GM23338 (cell line): Measurements from ENCODE around the gene TBCB. TPM values are rescaled to one million over a fixed set of nuclear protein-coding genes. Genes with fewer than 3 reads are reported as not detected.

Source experiments
- ATAC-seq: fragments of 200-7000 bp; cut with Tn5 transposase; 3 replicates; pipeline ENCODE4 v1.9.1; 2020
- DNase-seq: peaks from one replicate; pipeline ENCODE4 v3.0.0-alpha.2; 2015; ENCODE audit warnings: low spot score
- H2AFZ ChIP-seq: fragments of 200-600 bp; sonication (generic); 2 replicates; pipeline ENCODE4 v1.8.0; 2016; ENCODE audit warnings: antibody characterized with exemption, mild to moderate bottlenecking, moderate library complexity
- H3F3A ChIP-seq: fragments of 200-600 bp; sonication (generic); replicated peaks from 2 replicates; pipeline ENCODE4 v1.8.0; 2017; ENCODE audit warnings: antibody characterized with exemption, mixed run types, low read depth
- H3K27ac ChIP-seq: fragments of 200-600 bp; sonication (generic); 2 replicates; pipeline ENCODE4 v1.6.1; 2016; ENCODE audit warnings: low read depth
- H3K27me3 ChIP-seq: fragments of 200-600 bp; sonication (generic); 2 replicates; pipeline ENCODE4 v1.8.0; 2016; ENCODE audit warnings: mild to moderate bottlenecking, mixed run types, moderate library complexity; ENCODE audit not compliant: insufficient read depth
- H3K36me3 ChIP-seq: fragments of 200-600 bp; sonication (generic); 2 replicates; pipeline ENCODE4 v1.8.0; 2016; ENCODE audit warnings: mild to moderate bottlenecking; ENCODE audit not compliant: insufficient read depth
- H3K4me1 ChIP-seq: fragments of 200-600 bp; sonication (generic); 2 replicates; pipeline ENCODE4 v1.8.0; 2016; ENCODE audit warnings: mild to moderate bottlenecking, moderate library complexity; ENCODE audit not compliant: insufficient read depth
- H3K4me2 ChIP-seq: fragments of 200-600 bp; sonication (generic); 2 replicates; pipeline ENCODE4 v1.7.1; 2017; ENCODE audit warnings: mixed run types
- H3K4me3 ChIP-seq: fragments of 200-600 bp; sonication (generic); 2 replicates; pipeline ENCODE4 v1.6.1; 2016; ENCODE audit warnings: mixed run types
- H3K79me2 ChIP-seq: fragments of 200-600 bp; sonication (generic); replicated peaks from 2 replicates; pipeline ENCODE4 v1.8.0; 2017; ENCODE audit warnings: mild to moderate bottlenecking; ENCODE audit not compliant: insufficient read depth
- H3K9me2 ChIP-seq: fragments of 200-600 bp; sonication (generic); 2 replicates; pipeline ENCODE4 v1.8.0; 2017; ENCODE audit not compliant: insufficient read depth
- H4K20me1 ChIP-seq: fragments of 200-600 bp; sonication (generic); replicated peaks from 2 replicates; pipeline ENCODE4 v1.8.0; 2017; ENCODE audit warnings: mild to moderate bottlenecking; ENCODE audit not compliant: insufficient read depth
- H3K27ac Mint-ChIP-seq: 2 replicates; pipeline ENCODE4 v1.8.0; 2020; ENCODE audit warnings: inconsistent platforms, mild to moderate bottlenecking, moderate library complexity, mixed read lengths
- H3K27me3 Mint-ChIP-seq: 3 replicates; pipeline ENCODE4 v1.8.0; 2022; ENCODE audit warnings: low read depth, mild to moderate bottlenecking, moderate library complexity, mixed read lengths, inconsistent platforms; ENCODE audit not compliant: insufficient read depth, poor library complexity
- H3K36me3 Mint-ChIP-seq: 3 replicates; pipeline ENCODE4 v1.8.0; 2021; ENCODE audit warnings: low read depth, mild to moderate bottlenecking, inconsistent platforms, moderate library complexity, mixed read lengths
- H3K4me1 Mint-ChIP-seq: 3 replicates; pipeline ENCODE4 v1.8.0; 2020; ENCODE audit warnings: mild to moderate bottlenecking, inconsistent platforms, mixed read lengths
- H3K4me3 Mint-ChIP-seq: 3 replicates; pipeline ENCODE4 v1.8.0; 2021; ENCODE audit warnings: moderate library complexity, mild to moderate bottlenecking, inconsistent platforms, mixed read lengths
- H3K9me3 Mint-ChIP-seq: 3 replicates; pipeline ENCODE4 v1.8.0; 2020; ENCODE audit warnings: moderate library complexity, mild to moderate bottlenecking, inconsistent platforms, mixed read lengths
- CREB1 ChIP-seq: fragments of 250-450 bp; sonication (Bioruptor Pico); IDR thresholded peaks from 2 replicates; pipeline ENCODE4 v1.5.0; 2020; ENCODE audit warnings: low read depth, mild to moderate bottlenecking, moderate library complexity
- EZH2 ChIP-seq: fragments of 200-600 bp; sonication (generic); IDR thresholded peaks from one replicate; pipeline ENCODE4 v1.8.0; 2017; ENCODE audit warnings: antibody characterized with exemption, mild to moderate bottlenecking, low read depth; ENCODE audit not compliant: unreplicated experiment
- EZH2phosphoT487 ChIP-seq: fragments of 200-600 bp; sonication (generic); IDR thresholded peaks from one replicate; pipeline ENCODE4 v1.8.1; 2018; ENCODE audit warnings: antibody characterized with exemption; ENCODE audit not compliant: unreplicated experiment
- JUNB ChIP-seq: IDR thresholded peaks from one replicate; pipeline ENCODE4 v1.6.1; 2016; ENCODE audit warnings: antibody characterized with exemption; ENCODE audit not compliant: unreplicated experiment
- NANOG ChIP-seq: IDR thresholded peaks from 2 replicates; pipeline ENCODE4 v1.6.1; 2016; ENCODE audit warnings: antibody characterized with exemption, borderline replicate concordance
- POLR2AphosphoS5 ChIP-seq: IDR thresholded peaks from 2 replicates; pipeline ENCODE4 v1.6.1; 2016; ENCODE audit warnings: antibody characterized with exemption, low read depth
- STAT1 ChIP-seq: IDR thresholded peaks from one replicate; pipeline ENCODE4 v1.6.1; 2016; ENCODE audit warnings: antibody characterized with exemption; ENCODE audit not compliant: unreplicated experiment
- ZNF114 ChIP-seq: fragments of 250-450 bp; sonication (Bioruptor Pico); IDR thresholded peaks from 2 replicates; pipeline ENCODE4 v1.5.0; 2020; ENCODE audit warnings: mild to moderate bottlenecking, moderate library complexity
- polyA plus RNA-seq: library from polyadenylated mRNA; unstranded; fragments of >200 nt; fragmentation: Nextera tagmentation; extraction: Ambion mirVana; gene quantifications from 2 replicates; pipeline ENCODE4 v1.2.1, GENCODE V29; 2016
- total RNA-seq: library from RNA; depleted of rRNA; stranded (reverse); fragments of >200 nt; shearing (Covaris generic); gene quantifications from 2 replicates; pipeline ENCODE4 v1.2.3, GENCODE V29; 2014
- TF ChIP-seq, protein P1 (sequence below): IDR thresholded peaks from 2 replicates; pipeline ENCODE4 v1.6.1; 2016; ENCODE audit warnings: antibody characterized with exemption
- TF ChIP-seq, protein P2 (sequence below): IDR thresholded peaks from one replicate; pipeline ENCODE4 v1.6.1; 2018; ENCODE audit warnings: antibody characterized with exemption; ENCODE audit not compliant: unreplicated experiment
- TF ChIP-seq, protein P3 (sequence below), 2 experiments: fragments of 200-600 bp in 1 of 2; sonication (generic) in 1 of 2; conservative IDR thresholded peaks; 2 replicates each; pipeline versions ENCODE4 v1.5.1 to v1.6.1; 2016 to 2017; ENCODE audit warnings: antibody characterized with exemption in 2 of 2, low read depth in 2 of 2, mild to moderate bottlenecking in 2 of 2, moderate library complexity in 1 of 2

The TBCB gene
- total and polyA plus RNA-seq, 2 experiments from 2014 or later, result 275 to 290 TPM

DNA sequence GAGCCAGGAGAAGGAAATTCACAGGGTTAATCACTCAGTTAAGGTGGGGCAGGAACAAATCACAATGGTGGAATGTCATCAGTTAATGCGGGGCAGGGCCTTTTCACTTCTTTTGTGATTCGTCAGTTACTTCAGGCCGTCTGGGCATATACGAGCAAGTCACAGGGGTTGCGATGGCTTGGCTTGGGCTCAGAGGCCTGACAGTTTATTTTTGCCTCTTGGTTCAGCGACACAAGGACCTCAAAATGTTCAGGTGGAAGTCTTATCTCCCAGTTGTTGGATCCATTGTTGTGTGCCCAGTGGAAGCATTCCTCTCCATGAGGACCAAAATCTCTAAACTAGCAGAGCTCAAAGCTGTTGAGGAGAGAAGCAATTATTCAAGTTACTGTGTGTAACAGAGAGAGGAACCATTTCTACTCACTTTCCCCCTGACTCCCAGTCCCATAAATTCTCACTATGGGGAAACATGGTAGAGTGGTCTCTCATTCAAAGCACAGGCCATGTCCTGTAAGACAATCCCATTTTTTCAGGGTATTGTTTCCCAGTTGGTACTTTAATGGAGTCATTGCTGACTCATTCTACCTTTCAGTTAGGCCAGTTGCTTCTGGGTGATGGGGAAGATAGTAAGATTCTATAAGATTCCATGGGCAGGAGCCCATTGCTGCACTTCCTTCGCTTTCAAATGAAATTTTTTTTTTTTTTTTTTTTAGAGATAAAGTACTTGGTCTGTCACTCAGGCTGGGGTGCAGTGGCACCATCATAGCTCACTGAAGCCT lies 45.7 kb downstream of the TBCB start:
- H3K4me1 ChIP-seq, result peaks cover 32% of the 10 kb centered on the region; the same call in 1 of the 2 replicates
- H3K79me2 ChIP-seq, result no peaks in the 10 kb centered on the region
- no peak overlapping the region for H2AFZ ChIP-seq
- H3K9me2 ChIP-seq, result no peaks in the 10 kb centered on the region
- TF ChIP-seq, protein P1, sequence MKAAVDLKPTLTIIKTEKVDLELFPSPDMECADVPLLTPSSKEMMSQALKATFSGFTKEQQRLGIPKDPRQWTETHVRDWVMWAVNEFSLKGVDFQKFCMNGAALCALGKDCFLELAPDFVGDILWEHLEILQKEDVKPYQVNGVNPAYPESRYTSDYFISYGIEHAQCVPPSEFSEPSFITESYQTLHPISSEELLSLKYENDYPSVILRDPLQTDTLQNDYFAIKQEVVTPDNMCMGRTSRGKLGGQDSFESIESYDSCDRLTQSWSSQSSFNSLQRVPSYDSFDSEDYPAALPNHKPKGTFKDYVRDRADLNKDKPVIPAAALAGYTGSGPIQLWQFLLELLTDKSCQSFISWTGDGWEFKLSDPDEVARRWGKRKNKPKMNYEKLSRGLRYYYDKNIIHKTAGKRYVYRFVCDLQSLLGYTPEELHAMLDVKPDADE, result no peak
- TF ChIP-seq CREB1 (CRISPR knock-in tag), result no peak
- TF ChIP-seq STAT1, result no peak
- TF ChIP-seq EZH2phosphoT487, result no peak
- TF ChIP-seq NANOG, result no peak
- TF ChIP-seq ZNF114 (CRISPR knock-in tag), result no peak
- H3K27ac ChIP-seq, result peak overlapping the region; percentile 85
- DNase-seq, result peak; percentile 57
- H3K36me3 ChIP-seq, result no peaks in the 10 kb centered on the region
- Mint-ChIP-seq H3K9me3 (no peaks in the 10 kb centered on the region; the same call in 2 of the 3 replicates), H3K27ac (peak overlapping the region; percentile 91), H3K4me1 (peaks cover 43% of the 10 kb centered on the region), H3K27me3 (peaks cover 4% of the 10 kb centered on the region), H3K36me3 (peaks cover 5% of the 10 kb centered on the region), H3K4me3 (peak overlapping the region; percentile 31)
- ATAC-seq, result peak; percentile 41
- peak overlapping the region; percentile 55 for H3K4me2 ChIP-seq
- no peaks in the 10 kb centered on the region for H3K27me3 ChIP-seq
- no peaks in the 10 kb centered on the region for H3F3A ChIP-seq
- H4K20me1 ChIP-seq, result no peaks in the 10 kb centered on the region
- peak overlapping the region; percentile 45; the same call in 1 of the 2 replicates for H3K4me3 ChIP-seq

DNA sequence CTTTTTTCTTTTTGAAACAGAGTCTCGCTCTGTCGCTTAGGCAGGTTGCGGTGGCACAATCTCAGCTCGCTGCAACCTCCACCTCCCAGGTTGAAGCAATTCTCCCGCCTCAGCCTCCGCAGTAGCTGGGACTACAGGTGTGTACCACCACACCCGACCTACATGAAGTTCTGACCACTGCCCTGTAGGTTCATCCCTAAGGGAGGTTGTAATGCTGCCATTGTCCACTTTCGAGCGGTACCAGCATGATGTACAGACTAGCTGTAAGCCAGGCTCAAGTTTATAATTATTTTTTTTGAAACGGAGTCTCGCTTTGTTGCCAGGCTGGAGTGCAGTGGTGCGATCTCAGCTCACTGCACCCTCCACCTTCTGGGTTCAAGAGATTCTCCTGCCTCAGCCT lies 48.5 kb downstream of the TBCB start:
- Mint-ChIP-seq H3K4me1 (peaks cover 24% of the 10 kb centered on the region), H3K36me3 (peaks cover 5% of the 10 kb centered on the region), H3K27ac (no peak overlapping the region), H3K4me3 (no peak overlapping the region; the same call in 2 of the 3 replicates), H3K9me3 (no peaks in the 10 kb centered on the region; the same call in 2 of the 3 replicates), H3K27me3 (peaks cover 3% of the 10 kb centered on the region)
- Histone ChIP-seq H3K27ac (no peak overlapping the region), H3K4me2 (no peak overlapping the region), H3K79me2 (no peaks in the 10 kb centered on the region), H3K4me3 (no peak overlapping the region), H3K36me3 (no peaks in the 10 kb centered on the region), H2AFZ (no peak overlapping the region), H4K20me1 (no peaks in the 10 kb centered on the region), H3K4me1 (peaks cover 24% of the 10 kb centered on the region; the same call in 1 of the 2 replicates), H3K9me2 (no peaks in the 10 kb centered on the region), H3K27me3 (no peaks in the 10 kb centered on the region), H3F3A (0 out of 2 replicates have a peak, but pooled peaks cover under 1% of the 10 kb centered on the region)
- TF ChIP-seq, protein P2, sequence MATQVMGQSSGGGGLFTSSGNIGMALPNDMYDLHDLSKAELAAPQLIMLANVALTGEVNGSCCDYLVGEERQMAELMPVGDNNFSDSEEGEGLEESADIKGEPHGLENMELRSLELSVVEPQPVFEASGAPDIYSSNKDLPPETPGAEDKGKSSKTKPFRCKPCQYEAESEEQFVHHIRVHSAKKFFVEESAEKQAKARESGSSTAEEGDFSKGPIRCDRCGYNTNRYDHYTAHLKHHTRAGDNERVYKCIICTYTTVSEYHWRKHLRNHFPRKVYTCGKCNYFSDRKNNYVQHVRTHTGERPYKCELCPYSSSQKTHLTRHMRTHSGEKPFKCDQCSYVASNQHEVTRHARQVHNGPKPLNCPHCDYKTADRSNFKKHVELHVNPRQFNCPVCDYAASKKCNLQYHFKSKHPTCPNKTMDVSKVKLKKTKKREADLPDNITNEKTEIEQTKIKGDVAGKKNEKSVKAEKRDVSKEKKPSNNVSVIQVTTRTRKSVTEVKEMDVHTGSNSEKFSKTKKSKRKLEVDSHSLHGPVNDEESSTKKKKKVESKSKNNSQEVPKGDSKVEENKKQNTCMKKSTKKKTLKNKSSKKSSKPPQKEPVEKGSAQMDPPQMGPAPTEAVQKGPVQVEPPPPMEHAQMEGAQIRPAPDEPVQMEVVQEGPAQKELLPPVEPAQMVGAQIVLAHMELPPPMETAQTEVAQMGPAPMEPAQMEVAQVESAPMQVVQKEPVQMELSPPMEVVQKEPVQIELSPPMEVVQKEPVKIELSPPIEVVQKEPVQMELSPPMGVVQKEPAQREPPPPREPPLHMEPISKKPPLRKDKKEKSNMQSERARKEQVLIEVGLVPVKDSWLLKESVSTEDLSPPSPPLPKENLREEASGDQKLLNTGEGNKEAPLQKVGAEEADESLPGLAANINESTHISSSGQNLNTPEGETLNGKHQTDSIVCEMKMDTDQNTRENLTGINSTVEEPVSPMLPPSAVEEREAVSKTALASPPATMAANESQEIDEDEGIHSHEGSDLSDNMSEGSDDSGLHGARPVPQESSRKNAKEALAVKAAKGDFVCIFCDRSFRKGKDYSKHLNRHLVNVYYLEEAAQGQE, result no peak
- TF ChIP-seq EZH2phosphoT487 (no peak), CREB1 (CRISPR knock-in tag) (no peak), EZH2 (no peak), STAT1 (no peak), NANOG (no peak), JUNB (no peak), POLR2AphosphoS5 (no peak)
- TF ChIP-seq, protein P3, sequence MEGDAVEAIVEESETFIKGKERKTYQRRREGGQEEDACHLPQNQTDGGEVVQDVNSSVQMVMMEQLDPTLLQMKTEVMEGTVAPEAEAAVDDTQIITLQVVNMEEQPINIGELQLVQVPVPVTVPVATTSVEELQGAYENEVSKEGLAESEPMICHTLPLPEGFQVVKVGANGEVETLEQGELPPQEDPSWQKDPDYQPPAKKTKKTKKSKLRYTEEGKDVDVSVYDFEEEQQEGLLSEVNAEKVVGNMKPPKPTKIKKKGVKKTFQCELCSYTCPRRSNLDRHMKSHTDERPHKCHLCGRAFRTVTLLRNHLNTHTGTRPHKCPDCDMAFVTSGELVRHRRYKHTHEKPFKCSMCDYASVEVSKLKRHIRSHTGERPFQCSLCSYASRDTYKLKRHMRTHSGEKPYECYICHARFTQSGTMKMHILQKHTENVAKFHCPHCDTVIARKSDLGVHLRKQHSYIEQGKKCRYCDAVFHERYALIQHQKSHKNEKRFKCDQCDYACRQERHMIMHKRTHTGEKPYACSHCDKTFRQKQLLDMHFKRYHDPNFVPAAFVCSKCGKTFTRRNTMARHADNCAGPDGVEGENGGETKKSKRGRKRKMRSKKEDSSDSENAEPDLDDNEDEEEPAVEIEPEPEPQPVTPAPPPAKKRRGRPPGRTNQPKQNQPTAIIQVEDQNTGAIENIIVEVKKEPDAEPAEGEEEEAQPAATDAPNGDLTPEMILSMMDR (conservative IDR thresholded peaks at IDR 0.05; ENCODE audit: low read depth in 2 of 2), result no peak
- TF ChIP-seq, protein P1, result no peak
- DNase-seq, result no peak
- no peak for ATAC-seq
